NCI-H345 (cell line): Measurements from ENCODE around the gene TEAD3.

Source experiments
- DNase-seq: peaks from one replicate; lab custom pipeline; 2025; lab: John Stamatoyannopoulos, UW

Gene TEAD3

GRCh38 chr6:35512740-35513139 is 15.9 kb upstream of the TEAD3 start, which contains the start of gene TULP1:
TULP1 (minus strand) TSS chr6:35512896; CDS start chr6:35512858, 38 bp downstream.
- no peak for DNase-seq

GRCh38 chr6:35512006-35512405 is 15.1 kb upstream of the TEAD3 start:
- no peak for DNase-seq

GRCh38 chr6:35511562-35511941 is 14.7 kb upstream of the TEAD3 start:
- no peak for DNase-seq

GRCh38 chr6:35510916-35511561 is 14.2 kb upstream of the TEAD3 start:
- no peak for DNase-seq

GRCh38 chr6:35508542-35508941 is 11.7 kb upstream of the TEAD3 start:
- DNase-seq, result no peak

GRCh38 chr6:35508027-35508426 is 11.1 kb upstream of the TEAD3 start:
- DNase-seq, result no peak

- DNase-seq, result no peak
Observed at GRCh38 chr6:35507221-35507620, 10.3 kb upstream of the TEAD3 start.

GRCh38 chr6:35506536-35506935 is 9.7 kb upstream of the TEAD3 start:
- DNase-seq, result no peak

- no peak for DNase-seq
Observed at GRCh38 chr6:35505999-35506412, 9.1 kb upstream of the TEAD3 start.

GRCh38 chr6:35503534-35503933 is 6.7 kb upstream of the TEAD3 start:
- no peak for DNase-seq

- no peak for DNase-seq
Observed at GRCh38 chr6:35501784-35502183, 4.9 kb upstream of the TEAD3 start.

GRCh38 chr6:35500782-35501181 is 3.9 kb upstream of the TEAD3 start:
- DNase-seq, result no peak

GRCh38 chr6:35499372-35499771 is 2.5 kb upstream of the TEAD3 start:
- DNase-seq, result no peak

GRCh38 chr6:35498422-35499067 is 1.7 kb upstream of the TEAD3 start:
- DNase-seq, result no peak

GRCh38 chr6:35497571-35498421 is 917 bp upstream of the TEAD3 start:
- no peak for DNase-seq

GRCh38 chr6:35496036-35496840 is 641 bp downstream of the TEAD3 start:
- no peak for DNase-seq

- DNase-seq, result no peak
Observed at GRCh38 chr6:35495258-35496035, 1.4 kb downstream of the TEAD3 start.

GRCh38 chr6:35494161-35494563 is 2.7 kb downstream of the TEAD3 start:
- DNase-seq, result peak; percentile 15

GRCh38 chr6:35493307-35493983 is 3.4 kb downstream of the TEAD3 start:
- DNase-seq, result no peak

- no peak for DNase-seq
Observed at GRCh38 chr6:35492974-35493284, 4.0 kb downstream of the TEAD3 start.
